ENCODE results near the gene LRRC49.

LRRC49 gene

DNA sequence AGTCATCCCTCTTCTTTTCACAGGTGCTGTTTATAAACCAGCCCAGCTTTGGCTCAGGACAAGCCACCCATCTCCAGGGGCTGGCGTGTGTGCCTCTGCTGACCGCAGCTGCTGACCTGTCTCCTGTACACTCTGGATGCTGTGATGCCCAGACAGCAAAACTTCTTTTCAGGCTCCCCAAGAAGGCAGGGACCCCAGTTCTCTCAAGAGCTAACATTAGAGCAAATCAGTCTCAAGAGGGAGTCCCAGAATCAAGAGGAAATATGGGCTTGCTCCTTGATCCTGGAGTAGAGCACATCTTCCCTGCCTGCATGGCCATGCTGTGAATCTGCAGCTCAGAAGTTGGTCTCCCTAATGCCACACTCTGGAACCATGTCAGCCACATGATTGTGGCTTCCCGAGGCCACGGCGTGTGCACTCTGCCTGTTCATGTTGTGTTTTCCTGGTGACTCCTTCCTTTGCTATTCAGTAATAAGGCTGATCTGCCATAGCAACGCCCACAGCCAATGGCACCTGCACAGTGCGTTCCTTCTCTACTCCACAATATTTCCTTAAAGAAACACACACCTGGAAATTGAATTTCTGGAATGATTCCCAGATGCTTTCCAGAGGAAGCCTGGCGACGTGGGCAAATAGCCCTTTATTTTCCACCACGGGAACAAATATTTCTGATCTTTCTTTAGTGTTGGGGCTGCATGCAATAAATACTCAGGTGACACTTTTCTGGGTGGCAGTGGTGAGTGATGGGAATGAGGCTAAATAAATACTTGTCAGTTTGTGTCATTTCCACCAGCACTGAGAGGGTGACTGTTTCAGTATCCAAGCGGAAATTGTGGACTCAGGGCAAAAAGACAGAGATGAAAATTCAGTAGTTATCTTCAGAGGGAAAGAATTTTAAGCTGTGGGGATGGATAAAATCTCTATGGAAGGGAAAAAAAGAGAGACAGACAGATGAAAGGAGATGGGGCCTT is 200.7 kb downstream of the LRRC49 start:
- no peak for DNase-seq (ENCODE audit: low spot score)
- TF ChIP-seq, protein P1, sequence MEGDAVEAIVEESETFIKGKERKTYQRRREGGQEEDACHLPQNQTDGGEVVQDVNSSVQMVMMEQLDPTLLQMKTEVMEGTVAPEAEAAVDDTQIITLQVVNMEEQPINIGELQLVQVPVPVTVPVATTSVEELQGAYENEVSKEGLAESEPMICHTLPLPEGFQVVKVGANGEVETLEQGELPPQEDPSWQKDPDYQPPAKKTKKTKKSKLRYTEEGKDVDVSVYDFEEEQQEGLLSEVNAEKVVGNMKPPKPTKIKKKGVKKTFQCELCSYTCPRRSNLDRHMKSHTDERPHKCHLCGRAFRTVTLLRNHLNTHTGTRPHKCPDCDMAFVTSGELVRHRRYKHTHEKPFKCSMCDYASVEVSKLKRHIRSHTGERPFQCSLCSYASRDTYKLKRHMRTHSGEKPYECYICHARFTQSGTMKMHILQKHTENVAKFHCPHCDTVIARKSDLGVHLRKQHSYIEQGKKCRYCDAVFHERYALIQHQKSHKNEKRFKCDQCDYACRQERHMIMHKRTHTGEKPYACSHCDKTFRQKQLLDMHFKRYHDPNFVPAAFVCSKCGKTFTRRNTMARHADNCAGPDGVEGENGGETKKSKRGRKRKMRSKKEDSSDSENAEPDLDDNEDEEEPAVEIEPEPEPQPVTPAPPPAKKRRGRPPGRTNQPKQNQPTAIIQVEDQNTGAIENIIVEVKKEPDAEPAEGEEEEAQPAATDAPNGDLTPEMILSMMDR (IDR thresholded peaks at IDR 0.05; ENCODE audit: extremely low read depth, insufficient read depth, missing control alignments): no peak
- in situ Hi-C loops (cut with MboI; ENCODE audit: low pct_unique_long_range_greater_than_20kb, low sequenced_read_pairs, unreplicated experiment): no loop called here

DNA sequence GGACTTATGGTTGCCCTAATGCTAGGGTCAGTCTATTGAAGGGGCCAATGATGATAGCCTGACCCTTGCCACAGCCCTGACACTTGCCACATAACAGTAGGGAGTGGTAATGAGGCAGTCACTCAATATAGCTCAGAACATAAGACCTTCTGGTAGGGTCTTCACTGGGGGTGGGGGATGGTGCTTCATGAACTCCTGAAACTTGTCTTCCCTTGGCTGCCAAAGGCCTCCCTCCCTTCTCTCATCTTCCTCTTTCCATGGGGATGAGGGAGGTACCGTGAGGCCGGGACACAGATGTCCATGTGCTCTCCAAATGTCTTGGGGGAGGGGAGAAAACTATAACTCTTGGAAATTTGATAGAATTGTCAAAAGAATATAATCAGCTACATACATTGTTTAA is 201.5 kb downstream of the LRRC49 start:
- TF ChIP-seq, protein P1 (IDR thresholded peaks at IDR 0.05; ENCODE audit: extremely low read depth, insufficient read depth, missing control alignments): no peak

GRCh38 chr15:71096676-71097075 is 204.1 kb downstream of the LRRC49 start:
- in situ Hi-C loops (cut with MboI; ENCODE audit: low pct_unique_long_range_greater_than_20kb, low sequenced_read_pairs, unreplicated experiment): no loop called here
- TF ChIP-seq, protein P1 (IDR thresholded peaks at IDR 0.05; ENCODE audit: extremely low read depth, insufficient read depth, missing control alignments): no peak
- DNase-seq (ENCODE audit: low spot score): no peak

More for the DNA sequence above, 201.5 kb downstream of the LRRC49 start:
- in situ Hi-C loops (cut with MboI; ENCODE audit: low pct_unique_long_range_greater_than_20kb, low sequenced_read_pairs, unreplicated experiment): no loop called here
- no peak for DNase-seq (ENCODE audit: low spot score)

- DNase-seq (ENCODE audit: low spot score): no peak
- TF ChIP-seq, protein P1 (IDR thresholded peaks at IDR 0.05; ENCODE audit: extremely low read depth, insufficient read depth, missing control alignments): no peak
- in situ Hi-C loops (cut with MboI; ENCODE audit: low pct_unique_long_range_greater_than_20kb, low sequenced_read_pairs, unreplicated experiment): no loop called here
Measured at GRCh38 chr15:71097890-71098289, 205.3 kb downstream of the LRRC49 start.

- in situ Hi-C loops (cut with MboI; ENCODE audit: low pct_unique_long_range_greater_than_20kb, low sequenced_read_pairs, unreplicated experiment): no loop called here
- TF ChIP-seq, protein P1 (IDR thresholded peaks at IDR 0.05; ENCODE audit: extremely low read depth, insufficient read depth, missing control alignments): no peak
- no peak for DNase-seq (ENCODE audit: low spot score)
Measured at GRCh38 chr15:71098920-71099319, 206.3 kb downstream of the LRRC49 start.
